HG03135 (cell line): ENCODE results near the gene ELOVL6.
"Not testable (repeated sequence)": the region's sequence is repeated elsewhere in the genome, so short reads cannot be mapped to it uniquely, and the experiment has no call there.

Experiments
- ATAC-seq: cut with Tn5 transposase; IDR thresholded peaks from one replicate; pipeline ENCODE4 v1.9.1; 2021; ENCODE audit warnings: mild to moderate bottlenecking, moderate library complexity; ENCODE audit not compliant: unreplicated experiment

Gene ELOVL6

DNA sequence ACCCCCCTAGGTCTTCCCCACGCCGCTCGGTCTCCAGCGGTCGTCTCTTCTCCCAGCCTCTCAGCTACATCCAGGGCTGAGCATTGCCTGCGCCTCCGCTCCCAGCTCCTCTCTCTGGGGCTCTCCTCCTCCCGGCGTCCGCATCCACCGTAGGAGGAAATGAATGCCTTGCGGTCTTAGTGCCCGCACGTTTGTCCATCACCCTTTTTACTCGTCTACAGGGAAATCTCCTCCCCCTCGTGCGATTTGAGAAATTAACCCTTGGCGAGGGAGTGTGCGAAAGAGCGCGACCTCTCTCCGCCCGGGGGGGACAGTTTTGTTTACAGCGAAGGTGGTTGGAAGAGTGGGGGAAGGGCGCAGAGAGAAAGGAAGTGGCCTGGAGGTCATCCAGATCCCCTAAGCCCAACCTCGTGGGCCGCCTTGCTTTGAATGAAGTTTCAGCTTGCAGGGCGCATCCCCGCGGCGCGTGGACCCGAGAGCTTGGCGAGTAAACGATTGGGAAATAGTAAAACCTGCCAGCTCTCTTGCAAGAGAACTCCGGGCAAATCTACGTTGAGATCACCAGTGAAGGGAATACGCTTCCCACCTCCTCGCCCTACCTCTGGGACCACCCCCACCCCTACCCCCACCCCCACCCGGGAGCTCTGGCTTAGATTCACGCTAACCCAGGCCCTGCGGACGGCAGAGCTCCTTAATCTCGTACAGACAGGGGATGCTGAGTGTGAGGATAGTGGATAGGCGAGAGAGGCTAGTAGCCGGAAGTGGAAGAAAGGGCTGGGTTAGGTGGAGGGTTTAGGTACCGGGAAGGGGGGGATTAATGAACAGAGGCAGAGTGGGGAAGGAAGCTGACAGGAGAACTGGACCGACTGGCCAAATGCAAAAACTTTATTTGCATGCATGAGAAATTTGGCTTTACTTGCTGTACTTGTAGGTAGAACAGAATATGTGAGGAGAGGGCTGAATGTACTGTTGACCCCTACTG is at the start of gene ELOVL6:
TSS of gene ELOVL6 (minus strand) at position 181 of the 982 bp plus-strand sequence. CDS start 280 bp downstream, outside the sequence.
- ATAC-seq = no peak

DNA sequence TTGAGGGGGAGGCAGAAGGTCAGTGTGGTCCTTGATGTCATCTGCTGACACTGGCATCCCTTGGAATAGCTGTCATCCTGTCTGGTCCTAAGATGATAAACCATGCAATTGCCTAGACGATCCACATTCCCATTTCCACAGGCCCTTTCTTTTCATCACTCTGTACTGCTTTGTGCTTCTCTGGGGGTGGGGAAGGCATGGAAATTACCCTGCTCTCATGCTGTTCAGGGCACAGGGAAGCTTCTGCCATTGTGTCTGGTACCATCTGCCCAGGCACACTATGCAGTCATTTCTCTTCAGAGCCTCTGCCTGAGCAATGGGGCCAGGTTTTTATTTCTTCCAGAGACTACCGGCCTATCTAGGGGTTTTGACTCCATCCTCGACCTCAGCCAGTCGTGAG is 49.7 kb upstream of the ELOVL6 start:
- ATAC-seq = no peak

DNA sequence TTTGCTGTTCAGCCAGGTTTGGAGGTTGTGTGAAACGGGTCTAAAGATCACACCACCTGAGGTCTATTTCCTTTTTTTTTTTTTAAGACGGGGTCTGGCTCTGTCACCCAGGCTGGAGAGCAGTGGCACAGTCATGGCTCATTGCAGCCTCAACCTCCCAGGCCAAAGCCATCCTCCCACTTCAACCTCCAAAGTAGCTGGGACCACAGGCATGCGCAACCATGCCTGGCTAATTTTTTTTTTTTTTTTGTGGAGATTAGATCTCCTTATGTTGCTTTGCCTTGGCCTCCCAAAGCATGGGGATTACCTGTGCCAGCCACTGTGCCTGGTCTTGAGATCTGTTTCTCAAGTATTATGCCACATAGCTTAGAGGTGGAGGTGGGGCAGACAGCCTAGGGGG is 49.2 kb upstream of the ELOVL6 start:
- ATAC-seq = no peak

DNA sequence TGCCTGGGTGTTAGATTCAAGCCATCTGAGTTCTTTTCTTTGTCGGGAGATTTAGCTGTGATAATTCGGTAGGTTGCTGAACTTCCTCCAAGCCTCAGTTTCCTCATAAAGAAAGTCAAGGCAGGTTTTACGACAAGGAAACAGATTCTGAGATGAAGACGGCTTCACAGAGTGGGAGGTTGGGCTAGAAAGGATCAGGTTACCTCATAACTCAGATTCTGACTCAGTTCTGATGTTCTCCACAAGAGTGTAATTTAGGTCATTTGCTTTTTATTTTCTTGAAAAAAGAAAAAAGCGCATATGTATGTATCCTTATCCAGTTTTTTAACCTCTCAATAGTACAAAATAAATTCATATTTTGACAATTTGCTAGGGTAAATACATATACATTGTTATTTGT is 47.2 kb upstream of the ELOVL6 start:
- ATAC-seq = no peak

DNA sequence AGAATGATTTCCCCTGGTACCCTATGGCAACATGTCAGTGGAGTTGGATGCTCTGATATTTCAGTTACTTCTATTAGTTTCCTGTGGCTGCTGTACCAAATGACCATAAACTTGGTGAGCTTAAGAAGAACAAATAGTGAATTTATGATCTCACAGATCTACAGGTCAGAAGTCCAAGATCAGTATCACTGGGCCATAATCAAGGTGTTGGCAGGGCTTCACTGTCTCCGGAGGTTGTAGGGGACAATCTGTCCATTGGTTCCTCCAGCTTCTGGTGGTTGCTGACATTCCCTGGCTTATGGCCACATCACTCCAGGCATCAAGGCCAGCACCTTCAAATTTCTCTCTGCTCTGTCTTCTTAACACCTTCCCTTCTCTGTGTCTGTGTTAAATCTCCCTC is 37.9 kb upstream of the ELOVL6 start:
- no peak for ATAC-seq

DNA sequence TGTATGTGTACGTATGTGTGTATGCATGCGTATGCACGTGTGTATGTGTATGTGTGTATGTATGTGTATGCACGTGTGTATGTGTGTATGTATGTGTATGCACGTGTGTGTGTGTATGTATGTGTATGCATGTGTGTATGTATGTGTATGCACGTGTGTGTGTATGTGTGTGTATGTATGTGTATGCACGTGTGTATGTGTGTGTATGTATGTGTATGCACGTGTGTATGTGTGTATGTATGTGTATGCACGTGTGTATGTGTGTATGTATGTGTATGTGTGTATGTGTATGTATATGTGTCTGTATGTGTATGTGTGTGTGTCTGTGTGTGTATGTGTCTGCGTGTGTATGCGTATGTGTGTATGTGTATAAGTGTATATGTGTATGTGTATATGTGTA is 35.2 kb upstream of the ELOVL6 start:
- not testable (repeated sequence) for ATAC-seq

GRCh38 chr4:110231869-110232268 is 33.5 kb upstream of the ELOVL6 start:
- no peak for ATAC-seq

- no peak for ATAC-seq
These were observed 30.9 kb upstream of the ELOVL6 start for GRCh38 chr4:110229266-110229665.

- ATAC-seq = no peak
These were observed 26.4 kb upstream of the ELOVL6 start for GRCh38 chr4:110224812-110225211.

GRCh38 chr4:110224142-110224541 is 25.7 kb upstream of the ELOVL6 start:
- no peak for ATAC-seq

GRCh38 chr4:110218935-110219334 is 20.5 kb upstream of the ELOVL6 start:
- not testable (repeated sequence) for ATAC-seq

DNA sequence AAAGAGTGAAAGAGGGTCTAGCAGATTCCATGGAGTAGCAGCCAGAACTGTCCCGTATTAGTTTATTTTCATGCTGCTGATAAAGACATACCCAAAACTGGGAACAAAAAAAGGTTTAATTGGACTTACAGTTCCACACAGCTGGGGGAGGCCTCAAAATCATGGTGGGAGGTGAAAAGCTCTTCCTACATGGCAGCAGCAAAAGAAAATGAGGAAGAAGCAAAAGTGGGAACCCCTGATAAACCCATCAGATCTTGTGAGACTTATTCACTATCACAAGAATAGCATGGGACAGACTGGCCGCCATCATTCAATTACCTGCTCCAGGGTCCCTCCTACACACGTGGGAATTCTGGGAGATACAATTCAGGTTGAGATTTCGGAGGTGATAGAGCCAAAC is 18.8 kb upstream of the ELOVL6 start:
- ATAC-seq = not testable (repeated sequence)

DNA sequence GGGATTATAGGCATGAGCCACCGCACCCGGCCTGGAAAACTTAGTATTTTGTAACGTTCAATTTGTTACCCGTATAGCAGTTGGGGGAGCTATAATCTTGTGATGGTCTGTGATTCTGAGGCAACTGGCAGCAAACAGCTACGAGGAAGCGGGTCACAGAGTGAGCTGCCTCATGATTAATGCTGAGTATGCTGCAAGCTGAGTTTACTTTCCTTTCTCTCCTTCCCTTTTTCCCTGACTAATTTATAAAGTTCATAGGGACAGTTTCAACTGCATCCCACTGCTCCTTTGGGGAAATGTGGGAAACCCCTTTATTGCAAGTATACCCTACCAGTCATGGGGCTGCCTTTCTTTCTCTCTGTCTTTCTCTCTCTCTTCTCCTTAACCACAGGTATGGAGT is 17.7 kb upstream of the ELOVL6 start:
- no peak for ATAC-seq

GRCh38 chr4:110211770-110212061 is 13.3 kb upstream of the ELOVL6 start:
- no peak for ATAC-seq

DNA sequence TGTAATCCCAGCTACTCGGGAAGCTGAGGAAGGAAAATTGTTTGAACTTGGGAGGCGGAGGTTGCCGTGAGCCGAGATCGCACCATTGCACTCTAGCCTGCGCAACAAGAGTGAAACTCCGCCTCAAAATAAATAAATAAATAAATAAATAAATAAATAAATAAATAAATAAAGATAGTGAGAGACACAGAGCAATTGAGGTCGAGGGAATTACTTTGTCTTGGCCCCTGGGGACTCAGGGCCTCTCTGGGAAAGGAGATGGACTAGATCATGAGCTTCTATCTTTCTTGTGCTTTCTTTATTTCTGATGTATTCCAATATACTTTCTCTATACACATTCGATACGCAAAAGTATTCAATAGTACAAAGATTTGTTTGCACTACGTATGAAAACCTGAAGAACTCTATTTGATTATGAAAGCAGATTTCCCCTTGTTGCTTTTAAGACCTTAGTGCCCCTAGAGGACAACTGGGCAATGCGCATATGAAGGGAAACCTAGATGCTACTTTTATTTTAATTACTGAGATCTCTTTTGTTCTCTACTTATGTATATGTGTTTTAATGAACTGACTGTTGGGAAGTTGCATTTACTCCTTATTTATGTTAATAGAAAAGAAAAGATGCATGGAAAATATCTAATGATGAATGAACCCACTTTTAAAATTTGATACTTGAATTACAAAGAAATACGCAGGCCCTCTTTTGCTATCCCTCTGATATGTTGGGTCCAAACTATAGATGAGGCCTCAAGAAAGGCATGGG is 12.8 kb upstream of the ELOVL6 start:
- ATAC-seq = peak; percentile 86

- ATAC-seq = no peak
These were observed 10.0 kb upstream of the ELOVL6 start for GRCh38 chr4:110208419-110208818.

- ATAC-seq = no peak
These were observed 8.8 kb upstream of the ELOVL6 start for GRCh38 chr4:110207233-110207632.

- no peak for ATAC-seq
These were observed 3.6 kb upstream of the ELOVL6 start for GRCh38 chr4:110202024-110202423.

GRCh38 chr4:110201502-110201901 is 3.1 kb upstream of the ELOVL6 start:
- ATAC-seq = no peak

DNA sequence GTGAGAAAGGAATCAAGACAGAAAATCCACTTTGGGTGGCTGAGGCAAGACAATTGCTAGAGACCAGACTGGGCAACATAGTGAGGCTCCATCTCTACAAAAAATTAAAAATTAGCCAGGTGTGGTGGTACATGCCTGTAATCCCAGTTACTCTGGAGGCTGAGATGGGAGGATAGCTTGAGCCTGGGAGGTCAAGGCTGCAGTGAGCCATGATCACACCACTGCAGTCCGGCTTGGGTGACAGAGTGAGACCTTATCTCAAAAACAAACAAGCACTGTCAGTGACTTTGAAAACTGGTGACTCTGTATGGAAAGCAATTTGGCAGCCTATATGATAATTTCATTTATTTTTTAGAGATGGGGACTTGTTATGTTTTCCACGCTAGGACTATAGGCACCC is 2.3 kb upstream of the ELOVL6 start:
- ATAC-seq = no peak

DNA sequence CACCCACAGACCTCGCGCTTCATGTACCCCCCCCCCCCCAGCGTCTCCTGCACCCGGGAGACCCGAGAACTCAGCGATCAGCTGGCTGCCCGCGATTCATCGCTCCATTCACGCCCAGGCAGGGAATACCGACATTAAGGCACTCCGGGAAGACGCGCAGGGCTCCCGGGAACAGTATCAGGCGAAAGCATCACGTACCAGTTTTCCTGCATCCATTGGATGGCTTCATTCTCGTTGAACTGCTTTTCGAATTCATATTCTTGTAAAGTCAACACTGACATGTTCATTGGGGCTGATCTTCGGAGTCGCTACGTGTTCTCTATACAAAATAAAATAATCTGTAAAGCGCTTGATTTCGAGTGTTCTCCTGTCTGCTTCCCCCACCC is 373 bp downstream of the ELOVL6 start:
- ATAC-seq = no peak

DNA sequence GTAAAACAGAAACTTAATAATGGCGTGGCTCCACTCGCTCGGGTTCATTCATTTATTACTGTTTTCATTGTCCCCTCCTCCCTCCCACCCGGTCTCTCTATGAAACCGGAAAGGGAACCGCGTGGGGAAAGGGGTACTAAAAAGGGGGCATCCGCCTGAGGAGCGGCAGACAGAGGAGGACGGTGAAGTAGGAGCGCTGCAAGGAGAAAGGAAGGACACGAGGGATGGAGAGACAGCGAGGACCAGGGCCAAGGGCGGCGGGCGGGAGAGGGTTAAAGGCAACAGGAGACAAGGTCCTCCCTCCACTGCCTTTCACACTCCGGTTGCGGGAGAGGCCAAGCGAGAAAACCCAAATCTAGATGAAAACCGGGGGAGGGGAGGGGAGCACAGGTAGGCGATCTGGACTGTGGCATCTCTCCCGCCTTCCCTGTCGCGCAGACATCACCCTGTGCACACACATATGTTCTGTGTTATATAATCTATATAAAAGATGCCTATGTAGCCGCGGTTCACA is 829 bp downstream of the ELOVL6 start:
- peak; percentile 9 for ATAC-seq
